AG09309 (cell line): ENCODE measurements around the gene PPME1.
A peak's percentile ranks its signal among the peaks of the same experiment; 100 is the strongest.

ENCODE experiments used
- DNase-seq: peaks from one replicate; pipeline ENCODE4 v3.0.0-alpha.2; 2010; ENCODE audit warnings: low read depth
- H3K4me3 ChIP-seq: 2 replicates; pipeline ENCODE4 v1.5.1; 2011; ENCODE audit warnings: mild to moderate bottlenecking, low read depth, low read length, moderate library complexity; ENCODE audit not compliant: control insufficient read depth
- CTCF ChIP-seq: IDR thresholded peaks from 2 replicates; pipeline ENCODE4 v1.5.1; 2011; ENCODE audit warnings: mild to moderate bottlenecking, low read depth, low read length, inconsistent platforms; ENCODE audit not compliant: insufficient read depth, control insufficient read depth; ENCODE audit errors: missing control alignments

Gene PPME1

GRCh38 chr11:74238243-74238642 is 67.2 kb downstream of the PPME1 start:
- H3K4me3 ChIP-seq = no peak overlapping the region
- DNase-seq = no peak
- TF ChIP-seq CTCF = no peak

DNA sequence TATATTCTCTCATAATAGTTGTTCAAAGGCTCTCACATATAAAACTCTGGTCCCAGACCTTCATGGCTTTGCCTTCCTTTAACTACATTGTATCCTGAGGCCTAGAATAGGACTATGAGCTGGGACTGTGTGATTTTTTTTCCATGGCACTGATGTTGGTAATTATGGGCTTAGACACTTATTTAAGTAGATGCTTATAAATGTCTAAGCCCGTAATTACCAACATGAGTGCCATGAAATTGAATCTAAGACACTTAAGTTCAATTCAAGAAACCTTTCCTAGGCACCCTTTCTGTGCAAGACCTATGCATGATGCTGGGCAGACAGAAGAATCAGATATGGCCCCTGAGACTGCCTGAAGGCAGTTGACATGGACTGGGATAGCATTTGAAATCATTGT is 77.4 kb downstream of the PPME1 start:
- no peak overlapping the region for H3K4me3 ChIP-seq
- no peak for TF ChIP-seq CTCF
- no peak for DNase-seq

GRCh38 chr11:74249496-74249895 is 78.4 kb downstream of the PPME1 start:
- DNase-seq = no peak
- TF ChIP-seq CTCF = no peak

DNA sequence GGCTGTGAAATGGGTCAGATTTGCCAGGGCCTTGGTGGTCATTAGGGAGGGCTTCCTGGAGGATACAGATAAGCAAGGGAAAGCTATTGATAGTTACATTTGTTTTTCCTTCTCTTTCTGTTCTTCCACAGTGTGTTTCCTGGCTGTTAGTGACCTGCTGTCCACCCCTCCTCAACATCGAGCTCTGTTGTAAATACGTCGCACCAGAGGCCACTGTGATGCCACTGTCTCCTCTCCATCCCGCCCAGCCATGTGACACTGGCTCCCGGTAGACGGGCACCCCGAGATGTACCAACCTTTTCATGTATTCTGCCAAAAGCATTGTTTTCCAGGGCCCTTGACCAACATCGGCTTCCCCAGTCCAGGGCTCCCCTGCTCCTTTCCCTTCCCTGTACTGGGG is 82.3 kb downstream of the PPME1 start:
- no peak for DNase-seq
- no peak for TF ChIP-seq CTCF

More at GRCh38 chr11:74249496-74249895, 78.4 kb downstream of the PPME1 start:
- H3K4me3 ChIP-seq = no peak overlapping the region

GRCh38 chr11:74255741-74256375 is 84.8 kb downstream of the PPME1 start:
- DNase-seq = peak; percentile 16
- peak; percentile 87 for TF ChIP-seq CTCF
- no peak overlapping the region for H3K4me3 ChIP-seq

More for the DNA sequence above, 82.3 kb downstream of the PPME1 start:
- no peak overlapping the region for H3K4me3 ChIP-seq

GRCh38 chr11:74256378-74257133 is 85.5 kb downstream of the PPME1 start:
- no peak overlapping the region for H3K4me3 ChIP-seq
- DNase-seq = no peak
- TF ChIP-seq CTCF = no peak
